H1 (cell line): ENCODE results near the gene MYRIP. TPM values are rescaled to one million over a fixed set of nuclear protein-coding genes. Genes with fewer than 3 reads are reported as not detected.

Experiments
- CTCF ChIA-PET: fragments of 300-600 bp; sonication (Branson Sonifier 250); formaldehyde crosslinking; loops from one replicate; lab custom pipeline; 2021; ENCODE audit not compliant: partially characterized antibody; lab: Charles Lee
- POLR2A ChIA-PET: fragments of 300-600 bp; sonication (Branson Sonifier 250); formaldehyde crosslinking; loops from one replicate; lab custom pipeline; 2021; ENCODE audit warnings: inconsistent platforms; ENCODE audit not compliant: partially characterized antibody; lab: Charles Lee
- DNase-seq, 2 experiments: peaks; one replicate each; pipeline versions ENCODE4 v3.0.0 to v3.0.0-alpha.2; 2010 to 2022; ENCODE audit warnings: low spot score in 2 of 2, low read depth in 1 of 2, mixed read lengths in 1 of 2
- FAIRE-seq: peaks from 2 replicates; lab custom pipeline; 2011; peaks lifted over from hg19 to GRCh38; lab: Jason Lieb, UNC
- H2AFZ ChIP-seq: 2 replicates; pipeline ENCODE4 v1.8.1; 2012; ENCODE audit warnings: low read length, inconsistent platforms
- H2AK5ac ChIP-seq: 2 replicates; pipeline ENCODE4 v1.6.1; 2013; ENCODE audit warnings: low read depth, low read length
- H2BK120ac ChIP-seq: replicated peaks from 2 replicates; pipeline ENCODE3; 2013; ENCODE audit warnings: low read depth, low read length, inconsistent platforms
- H2BK12ac ChIP-seq: 2 replicates; pipeline ENCODE4 v1.6.1; 2013; ENCODE audit warnings: low read depth, low read length
- H2BK15ac ChIP-seq: 2 replicates; pipeline ENCODE4 v1.6.1; 2013; ENCODE audit warnings: low read length
- H2BK20ac ChIP-seq: 2 replicates; pipeline ENCODE4 v1.6.1; 2013; ENCODE audit warnings: low read length
- H2BK5ac ChIP-seq: 2 replicates; pipeline ENCODE4 v1.6.1; 2013; ENCODE audit warnings: low read depth, low read length
- H3K14ac ChIP-seq: 2 replicates; pipeline ENCODE4 v1.6.1; 2013; ENCODE audit warnings: inconsistent platforms; ENCODE audit not compliant: insufficient read length
- H3K18ac ChIP-seq: 2 replicates; pipeline ENCODE4 v1.6.1; 2013; ENCODE audit warnings: low read length; ENCODE audit errors: extremely low read depth
- H3K23ac ChIP-seq: 2 replicates; pipeline ENCODE4 v1.6.1; 2013; ENCODE audit warnings: inconsistent platforms; ENCODE audit not compliant: insufficient read length
- H3K23me2 ChIP-seq: 2 replicates; pipeline ENCODE4 v1.6.1; 2013; ENCODE audit warnings: low read depth, low read length
- H3K27ac ChIP-seq: 2 replicates; pipeline ENCODE4 v1.6.1; 2011; ENCODE audit warnings: low read depth, low read length, inconsistent platforms
- H3K27me3 ChIP-seq, 4 experiments: replicated peaks in 1 of 4; 1 replicate in 1 of 4; 2 replicates in 3 of 4; pipeline versions ENCODE4 v1.6.1 to v1.8.1; 2011 to 2013; ENCODE audit warnings: low read length in 3 of 4, mild to moderate bottlenecking in 3 of 4, inconsistent platforms in 2 of 4, mixed read lengths in 2 of 4, moderate library complexity in 1 of 4; ENCODE audit not compliant: control insufficient read depth in 3 of 4, insufficient read depth in 3 of 4; ENCODE audit errors: extremely low read depth in 1 of 4
- H3K36me3 ChIP-seq, 4 experiments: 2 replicates each; pipeline versions ENCODE4 v1.6.1 to v1.8.1; 2011 to 2013; ENCODE audit warnings: mild to moderate bottlenecking in 4 of 4, low read length in 3 of 4, moderate library complexity in 2 of 4, control low read depth in 1 of 4, inconsistent platforms in 1 of 4; ENCODE audit not compliant: insufficient read depth in 4 of 4, control insufficient read depth in 2 of 4
- H3K4ac ChIP-seq: replicated peaks from 2 replicates; pipeline ENCODE3; 2013; ENCODE audit warnings: low read length, low read depth, mixed read lengths, inconsistent platforms; ENCODE audit not compliant: insufficient read length
- H3K4me1 ChIP-seq, 4 experiments: replicated peaks in 1 of 4; 1 replicate in 1 of 4; 2 replicates in 3 of 4; pipeline versions ENCODE4 v1.6.1 to v1.8.1; 2011 to 2013; ENCODE audit warnings: low read length in 3 of 4, inconsistent platforms in 2 of 4, mixed read lengths in 1 of 4; ENCODE audit not compliant: insufficient read depth in 4 of 4, control insufficient read depth in 3 of 4
- H3K4me2 ChIP-seq, 2 experiments: 2 replicates each; pipeline versions ENCODE4 v1.6.1 to v1.8.1; 2011 to 2013; ENCODE audit warnings: low read depth in 2 of 2, low read length in 2 of 2, control low read depth in 1 of 2, inconsistent platforms in 1 of 2, mild to moderate bottlenecking in 1 of 2; ENCODE audit not compliant: insufficient read depth in 1 of 2
- H3K4me3 ChIP-seq, 4 experiments: fragments of 200-600, 300-600 bp in 1 of 4; sonication (generic), shearing (Covaris generic), sonication (Bioruptor Twin) in 1 of 4; 2 replicates each; pipeline versions ENCODE4 v1.5.1 to v1.8.1; 2011 to 2016; ENCODE audit warnings: low read length in 4 of 4, low read depth in 3 of 4, control low read depth in 2 of 4, inconsistent platforms in 2 of 4, mild to moderate bottlenecking in 2 of 4, mixed read lengths in 1 of 4, moderate library complexity in 1 of 4; ENCODE audit not compliant: insufficient read depth in 2 of 4; ENCODE audit errors: extremely low read depth in 1 of 4
- H3K56ac ChIP-seq: replicated peaks from 2 replicates; pipeline ENCODE3; 2013; ENCODE audit warnings: low read depth, mild to moderate bottlenecking, mixed read lengths, low read length, inconsistent platforms; ENCODE audit not compliant: insufficient read length
- H3K79me1 ChIP-seq: 2 replicates; pipeline ENCODE4 v1.6.1; 2013; ENCODE audit warnings: low read depth, low read length, control low read depth
- H3K79me2 ChIP-seq, 2 experiments: 2 replicates each; pipeline versions ENCODE4 v1.6.1 to v1.8.1; 2012 to 2013; ENCODE audit warnings: low read length in 2 of 2, mild to moderate bottlenecking in 2 of 2, inconsistent platforms in 1 of 2; ENCODE audit not compliant: insufficient read depth in 2 of 2, control insufficient read depth in 1 of 2
- H3K9ac ChIP-seq, 4 experiments: replicated peaks in 1 of 4; 1 replicate in 1 of 4; 2 replicates in 3 of 4; pipeline versions ENCODE4 v1.6.1 to v1.8.1; 2011 to 2013; ENCODE audit warnings: low read depth in 3 of 4, low read length in 3 of 4, control low read depth in 2 of 4, mild to moderate bottlenecking in 2 of 4, moderate library complexity in 2 of 4, inconsistent platforms in 1 of 4; ENCODE audit errors: extremely low read depth in 1 of 4
- H3K9me3 ChIP-seq, 2 experiments: 2 replicates each; pipeline versions ENCODE4 v1.6.1 to v1.8.1; 2012 to 2013; ENCODE audit warnings: mild to moderate bottlenecking in 2 of 2, moderate library complexity in 2 of 2, control low read depth in 1 of 2, inconsistent platforms in 1 of 2, low read depth in 1 of 2, low read length in 1 of 2, mixed read lengths in 1 of 2; ENCODE audit not compliant: insufficient read depth in 2 of 2
- H4K20me1 ChIP-seq, 2 experiments: replicated peaks in 1 of 2; 2 replicates each; pipeline versions ENCODE3 to v1.8.1; 2011 to 2013; ENCODE audit warnings: inconsistent platforms in 2 of 2, low read length in 2 of 2, mild to moderate bottlenecking in 1 of 2; ENCODE audit not compliant: insufficient read depth in 2 of 2, control insufficient read depth in 1 of 2
- H4K5ac ChIP-seq: 2 replicates; pipeline ENCODE4 v1.6.1; 2013; ENCODE audit warnings: low read length, low read depth, mixed read lengths, inconsistent platforms; ENCODE audit not compliant: insufficient read length
- H4K8ac ChIP-seq: 2 replicates; pipeline ENCODE4 v1.8.0; 2013; ENCODE audit warnings: mild to moderate bottlenecking, moderate library complexity, low read length, inconsistent platforms; ENCODE audit not compliant: insufficient read depth; ENCODE audit errors: extremely low read depth
- H4K91ac ChIP-seq: replicated peaks from 2 replicates; pipeline ENCODE3; 2013; ENCODE audit warnings: low read length, mixed read lengths, inconsistent platforms; ENCODE audit not compliant: insufficient read length
- CEBPB ChIP-seq: IDR thresholded peaks from 2 replicates; pipeline ENCODE4 v1.6.1; 2012; ENCODE audit warnings: low read depth, low read length
- HDAC6 ChIP-seq: IDR thresholded peaks from one replicate; pipeline ENCODE4 v1.7.1; 2012; ENCODE audit warnings: low read depth, mild to moderate bottlenecking, inconsistent platforms, low read length, moderate library complexity
- JUND ChIP-seq: IDR thresholded peaks from 2 replicates; pipeline ENCODE4 v1.6.1; 2011; ENCODE audit warnings: mild to moderate bottlenecking, improper control_type of control experiment, low read length
- RBBP5 ChIP-seq: IDR thresholded peaks from 2 replicates; pipeline ENCODE4 v1.7.1; 2012; ENCODE audit warnings: low read depth, mild to moderate bottlenecking, inconsistent platforms, low read length, moderate library complexity, borderline replicate concordance
- SRF ChIP-seq: IDR thresholded peaks from 2 replicates; pipeline ENCODE4 v1.6.1; 2011; ENCODE audit warnings: mild to moderate bottlenecking, low read depth, low read length, moderate library complexity
- whole genome bisulfite sequencing, 2 experiments: shearing (Covaris generic) in 1 of 2; methylation state at CpG; one replicate each; pipeline versions ENCODE4 v1.1.6 to v1.1.7; 2013 to 2015; ENCODE audit warnings: low lambda C conversion rate in 2 of 2, mixed read lengths in 2 of 2, inconsistent platforms in 1 of 2, low coverage in 1 of 2, missing lambda C conversion rate in 1 of 2; ENCODE audit not compliant: insufficient replicate concordance in 2 of 2, insufficient coverage in 1 of 2, insufficient read length in 1 of 2; ENCODE audit errors: extremely low coverage in 1 of 2, missing lambda C conversion rate in 1 of 2; 5-methylcytosine and 5-hydroxymethylcytosine counted together
- polyA plus RNA-seq, 7 experiments: library from polyadenylated mRNA; depleted of rRNA in 3 of 7; stranded (reverse) in 5 of 7; unstranded in 2 of 7; fragments of >200 nt in 5 of 7; fragments of 200-250 nt in 2 of 7; gene quantifications; 1 replicate in 5 of 7; 2 replicates in 1 of 7; 4 replicates in 1 of 7; pipeline versions ENCODE4 v1.2.1 to v1.2.3, GENCODE V29; 2011 to 2013; ENCODE audit warnings: missing spikeins in 2 of 7, mixed read lengths in 2 of 7
- total RNA-seq: library from RNA; stranded (reverse); fragmentation: NEBNext Ultra II Directional; extraction: Animal tissue kit (Norgen Biotek cat#: 25700); gene quantifications from 2 replicates; pipeline ENCODE4 v1.2.1, GENCODE V29; 2021

The MYRIP gene
- total and polyA plus RNA-seq, 2 of the 8 experiments (the other 6 are each of a cell fraction or from before 2014, with no cell fraction given): 0.54 to 4.3 TPM

- Histone ChIP-seq H3K4me3 (no peak overlapping the region), H3K23me2 (no peaks in the 10 kb centered on the region), H3K4me1 (no peaks in the 10 kb centered on the region; a peak in 1 of 7 replicates), H3K27me3 (no peaks in the 10 kb centered on the region), H3K23ac (no peak overlapping the region), H3K27ac (no peak overlapping the region), H3K4ac (no peak overlapping the region), H3K18ac (no peak overlapping the region), H4K5ac (no peak overlapping the region), H4K8ac (no peak overlapping the region), H2AK5ac (no peak overlapping the region), H3K36me3 (no peaks in the 10 kb centered on the region), H3K56ac (no peak overlapping the region), H2AFZ (0 out of 2 replicates have a peak overlapping the region, but pooled peaks have one; percentile 7), H3K14ac (no peak overlapping the region), H2BK12ac (no peak overlapping the region), H4K91ac (no peak overlapping the region), H3K79me1 (no peaks in the 10 kb centered on the region), H3K79me2 (no peaks in the 10 kb centered on the region), H3K9me3 (no peaks in the 10 kb centered on the region), H2BK120ac (no peak overlapping the region), H4K20me1 (peaks cover 0 to 2% of the 10 kb centered on the region in 2 experiments), H3K4me2 (no peak overlapping the region), H2BK15ac (no peak overlapping the region), H2BK20ac (no peak overlapping the region), H3K9ac (no peak overlapping the region), H2BK5ac (no peak overlapping the region)
- no peak for DNase-seq
- WGBS, 2 experiments: 79% methylated on average over 10 of the region's 10 CpGs; no CpG with 5 or more reads in 1 of the 2 experiments
- no peak for FAIRE-seq
- ChIA-PET CTCF (interaction anchor here (0.7 to 15.7 kb wide), 3 partner anchors 30 to 474 kb away, joined by 3 to 290 read pairs (median 4); partner anchors contain the start of gene EIF1B), POLR2A (interaction anchor here (1.2 to 1.7 kb wide), 2 partner anchors 125 to 128 kb away, joined by 4 read pairs; no protein-coding TSS in a partner anchor)
- TF ChIP-seq RBBP5 (no peak), JUND (no peak), CEBPB (0 out of 2 replicates have a peak, but pooled peaks have one; percentile 15), HDAC6 (no peak), SRF (no peak)
Measured at GRCh38 chr3:40185029-40185695, 375.8 kb downstream of the MYRIP start.
